B cell (primary cell): ENCODE results near the gene TRA2A.

ENCODE experiments used
- CTCF ChIP-seq: fragments of 200-600 bp; IDR thresholded peaks from one replicate; pipeline ENCODE4 v1.8.0; 2022; ENCODE audit warnings: antibody characterized with exemption, mild to moderate bottlenecking
- EZH2 ChIP-seq: IDR thresholded peaks from 2 replicates; pipeline ENCODE4 v1.6.1; 2012; ENCODE audit warnings: borderline replicate concordance, low read depth, mild to moderate bottlenecking, moderate library complexity, low read length; ENCODE audit not compliant: insufficient read depth, poor library complexity, severe bottlenecking

GRCh38 chr7:23520582-23520981 lies 11.2 kb downstream of the TRA2A start:
- TF ChIP-seq CTCF (no peak), EZH2 (no peak)
